ENCODE results near the gene MCM10. TPM values are rescaled to one million over a fixed set of nuclear protein-coding genes. Genes with fewer than 3 reads are reported as not detected.

MCM10 gene
- 21.9 to 27.4 TPM (median 23.9 TPM) in 5 replicates for total RNA-seq (2022; extraction: Qiagen RNA extraction)

DNA sequence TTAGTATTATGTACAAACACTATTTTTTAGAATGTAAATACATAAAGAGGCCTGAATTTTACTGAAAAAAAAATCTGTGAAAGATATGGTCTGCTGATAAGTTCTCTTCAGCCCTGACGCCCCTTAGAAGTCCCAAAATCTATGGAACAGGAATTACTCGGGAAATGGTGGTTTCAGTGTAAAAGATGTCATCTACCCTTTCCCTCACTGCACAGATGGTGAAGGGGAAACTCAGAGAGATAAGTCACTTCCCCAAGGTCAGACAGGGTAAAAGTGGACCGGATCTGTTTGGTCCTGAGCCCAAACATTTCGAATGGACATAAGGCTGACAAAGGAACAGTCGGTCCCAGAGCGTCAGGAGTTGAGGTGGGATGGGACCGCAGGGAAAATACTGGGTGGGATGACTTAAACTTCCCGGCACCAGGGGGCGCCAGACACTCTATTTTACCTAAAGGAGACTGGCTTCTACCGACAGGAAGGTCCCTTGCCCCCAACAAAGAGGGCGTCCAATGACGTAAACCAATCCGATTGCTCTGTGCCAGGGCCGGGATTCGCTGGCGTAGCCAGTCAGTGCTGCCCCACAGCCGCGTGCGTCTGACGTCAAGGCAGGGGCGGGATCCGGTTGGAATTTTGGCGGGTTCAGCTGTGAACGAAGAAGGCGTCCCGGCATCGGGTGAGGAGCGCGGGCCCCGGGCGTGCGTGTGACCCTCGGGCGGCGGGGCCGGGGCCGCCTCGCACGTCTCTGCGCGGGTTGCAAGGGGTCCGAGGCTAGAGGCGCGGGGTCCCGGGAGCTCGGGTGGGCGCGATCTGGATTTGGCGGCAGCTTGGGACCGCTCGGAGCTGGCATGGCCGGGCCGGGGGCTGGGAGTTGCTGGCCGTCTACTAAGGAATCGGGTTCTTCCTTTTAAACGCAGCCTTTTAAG is at the start of gene MCM10:
TSS of gene MCM10 (plus strand) at position 625 of the 923 bp plus-strand sequence. CDS start 2,645 bp downstream, outside the sequence.

DNA sequence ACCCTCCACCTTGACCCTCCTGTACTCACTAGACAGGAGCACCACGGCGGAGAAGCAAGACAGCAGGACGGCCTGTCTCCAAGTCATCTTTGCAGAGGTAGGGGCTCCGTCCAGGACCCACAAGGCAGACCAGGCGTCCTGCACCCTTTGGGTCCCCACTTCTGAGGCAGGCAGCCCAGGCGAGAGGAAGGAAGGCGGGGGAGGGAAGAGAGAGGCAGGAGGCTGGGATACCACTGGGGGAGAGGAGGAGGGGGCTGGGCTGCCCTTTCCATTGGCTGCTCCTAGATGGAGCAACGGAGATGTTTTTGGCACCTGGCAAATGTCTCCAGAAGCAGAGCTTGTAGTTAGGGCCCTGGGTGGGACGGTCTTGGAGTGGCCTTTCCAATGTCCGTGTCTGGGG is 72.8 kb downstream of the MCM10 start, which contains the start of gene UCMA:
TSS of gene UCMA (minus strand) at position 203 of the 400 bp plus-strand sequence. CDS start at position 87, 116 bp downstream.

Other genes with a start within 250 kb of the MCM10 start
- 0.71 to 1.4 TPM (median 1.1 TPM) in 5 replicates for gene CCDC3, start 159.8 kb upstream of the MCM10 start, total RNA-seq (2022; extraction: Qiagen RNA extraction)
- 49.4 to 62.9 TPM (median 52.7 TPM) in 5 replicates for gene OPTN, start 61.4 kb upstream of the MCM10 start, total RNA-seq (2022; extraction: Qiagen RNA extraction)
- not detected in 5 replicates for gene UCMA, start 72.8 kb downstream of the MCM10 start, total RNA-seq (2022; extraction: Qiagen RNA extraction)
- 29.7 to 33.5 TPM (median 30.2 TPM) in 5 replicates for gene PHYH, start 138.5 kb downstream of the MCM10 start, total RNA-seq (2022; extraction: Qiagen RNA extraction)
- gene SEPHS1, start 186.7 kb downstream of the MCM10 start, total RNA-seq (2022; extraction: Qiagen RNA extraction) = 62.4 to 69.8 TPM (median 63.7 TPM) in 5 replicates